Measurements from ENCODE around the gene SCCPDH. TPM values are rescaled to one million over a fixed set of nuclear protein-coding genes. Genes with fewer than 3 reads are reported as not detected.

The SCCPDH gene
- polyA plus RNA-seq, 1 experiment, result 21.1 TPM

- DNase-seq (ENCODE audit: low read depth), result no peak
- H3K36me3 ChIP-seq (ENCODE audit: control insufficient read depth, insufficient read depth, low read length), result no peaks in the 10 kb centered on the region
- POLR2A ChIA-PET, result no interaction called here
- no peaks in the 10 kb centered on the region; the same call in 1 of the 2 replicates for H3K27me3 ChIP-seq (ENCODE audit: control insufficient read depth, insufficient read depth, low read length)
- no peak for TF ChIP-seq CTCF (IDR thresholded peaks at IDR 0.05; ENCODE audit: insufficient read depth, low read depth, low read length)
- CTCF ChIA-PET, result interaction anchor here (1.4 kb wide), 1 partner anchor 9 kb away, joined by 4 read pairs; no protein-coding TSS in a partner anchor
- no peak overlapping the region for H3K4me3 ChIP-seq (ENCODE audit: low read depth, low read length)
Observed at GRCh38 chr1:246800356-246800755, 76.1 kb downstream of the SCCPDH start.

- POLR2A ChIA-PET, result no interaction called here
- DNase-seq (ENCODE audit: low read depth), result no peak
- no peaks in the 10 kb centered on the region for H3K36me3 ChIP-seq (ENCODE audit: control insufficient read depth, insufficient read depth, low read length)
- H3K4me3 ChIP-seq (ENCODE audit: low read depth, low read length), result no peak overlapping the region
- no peak for TF ChIP-seq CTCF (IDR thresholded peaks at IDR 0.05; ENCODE audit: insufficient read depth, low read depth, low read length)
- CTCF ChIA-PET, result interaction anchor here (1.4 kb wide), 1 partner anchor 9 kb away, joined by 4 read pairs; no protein-coding TSS in a partner anchor
- H3K27me3 ChIP-seq (ENCODE audit: control insufficient read depth, insufficient read depth, low read length), result no peaks in the 10 kb centered on the region; the same call in 1 of the 2 replicates
Observed at GRCh38 chr1:246800756-246801155, 76.5 kb downstream of the SCCPDH start.

- no peak overlapping the region for H3K4me3 ChIP-seq (ENCODE audit: low read depth, low read length)
- ChIA-PET CTCF (interaction anchor here (1.4 kb wide), 1 partner anchor 10 kb away, joined by 4 read pairs; no protein-coding TSS in a partner anchor), POLR2A (no interaction called here)
- TF ChIP-seq CTCF (IDR thresholded peaks at IDR 0.05; ENCODE audit: insufficient read depth, low read depth, low read length), result no peak
- DNase-seq (ENCODE audit: low read depth), result no peak
- no peaks in the 10 kb centered on the region for H3K36me3 ChIP-seq (ENCODE audit: control insufficient read depth, insufficient read depth, low read length)
- no peaks in the 10 kb centered on the region; the same call in 1 of the 2 replicates for H3K27me3 ChIP-seq (ENCODE audit: control insufficient read depth, insufficient read depth, low read length)
Observed at GRCh38 chr1:246801241-246802020, 77.2 kb downstream of the SCCPDH start.

- Histone ChIP-seq H3K4me3 (ENCODE audit: low read depth, low read length) (no peak overlapping the region), H3K27me3 (ENCODE audit: control insufficient read depth, insufficient read depth, low read length) (no peaks in the 10 kb centered on the region; the same call in 1 of the 2 replicates), H3K36me3 (ENCODE audit: control insufficient read depth, insufficient read depth, low read length) (no peaks in the 10 kb centered on the region)
- TF ChIP-seq CTCF (IDR thresholded peaks at IDR 0.05; ENCODE audit: insufficient read depth, low read depth, low read length), result no peak
- DNase-seq (ENCODE audit: low read depth), result no peak
- ChIA-PET CTCF (no interaction called here), POLR2A (no interaction called here)
Observed at GRCh38 chr1:246803373-246803772, 79.2 kb downstream of the SCCPDH start.

GRCh38 chr1:246803883-246804282 lies 79.7 kb downstream of the SCCPDH start:
- no peak overlapping the region for H3K4me3 ChIP-seq (ENCODE audit: low read depth, low read length)
- no peaks in the 10 kb centered on the region for H3K36me3 ChIP-seq (ENCODE audit: control insufficient read depth, insufficient read depth, low read length)
- ChIA-PET POLR2A (no interaction called here), CTCF (no interaction called here)
- DNase-seq (ENCODE audit: low read depth), result no peak
- TF ChIP-seq CTCF (IDR thresholded peaks at IDR 0.05; ENCODE audit: insufficient read depth, low read depth, low read length), result no peak
- no peaks in the 10 kb centered on the region; the same call in 1 of the 2 replicates for H3K27me3 ChIP-seq (ENCODE audit: control insufficient read depth, insufficient read depth, low read length)

Measured in BJ (cell line).